A204.1 (cell line): ENCODE data around the gene RUFY2.
"Not testable (repeated sequence)": the region's sequence is repeated elsewhere in the genome, so short reads cannot be mapped to it uniquely, and the experiment has no call there.

ENCODE experiments used
- FAIRE-seq: peaks from 2 replicates; lab custom pipeline; 2012; peaks lifted over from hg19 to GRCh38; lab: Jason Lieb, UNC

RUFY2 gene

DNA sequence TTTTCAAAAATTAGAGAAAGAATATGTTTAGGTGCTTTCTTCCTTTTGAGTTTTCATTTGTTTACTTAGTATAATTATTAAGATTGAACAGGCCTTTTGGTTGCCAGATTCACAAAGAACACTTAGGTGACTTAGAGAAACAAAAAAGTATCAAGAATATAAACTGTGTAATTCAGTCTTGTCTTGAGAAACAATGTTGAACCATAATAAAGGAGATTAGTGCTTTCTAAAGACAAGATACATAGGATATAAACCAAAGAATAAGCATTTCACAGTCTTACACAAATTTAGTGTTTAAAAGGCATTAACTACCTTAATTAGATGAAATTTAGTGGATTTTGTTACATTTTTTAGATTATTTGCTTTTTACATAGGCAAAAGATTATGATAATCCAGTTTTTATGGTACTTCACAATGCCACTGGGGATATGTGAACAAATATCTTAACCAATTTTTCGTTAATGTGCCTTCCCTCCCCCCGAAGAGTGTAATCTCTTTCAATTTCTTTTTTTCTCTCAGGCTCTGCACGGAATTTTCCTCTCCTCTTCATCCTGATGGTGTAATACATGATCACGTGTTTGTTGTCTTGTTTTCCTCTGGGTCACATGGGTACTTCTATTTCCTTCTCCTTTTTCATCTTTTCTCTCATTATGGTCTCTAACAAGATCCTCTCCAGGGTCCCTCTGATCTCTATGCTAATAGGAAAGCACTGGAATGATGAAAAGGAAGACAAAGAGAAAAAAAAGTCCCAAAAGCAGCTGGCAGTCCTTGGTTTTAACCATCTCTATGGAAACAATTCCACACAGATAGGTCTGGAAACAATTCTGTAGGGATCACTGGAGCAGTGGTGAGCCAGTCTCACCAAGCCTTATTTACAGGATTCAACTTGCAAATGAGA lies 78.9 kb downstream of the RUFY2 start:
- no peak for FAIRE-seq

DNA sequence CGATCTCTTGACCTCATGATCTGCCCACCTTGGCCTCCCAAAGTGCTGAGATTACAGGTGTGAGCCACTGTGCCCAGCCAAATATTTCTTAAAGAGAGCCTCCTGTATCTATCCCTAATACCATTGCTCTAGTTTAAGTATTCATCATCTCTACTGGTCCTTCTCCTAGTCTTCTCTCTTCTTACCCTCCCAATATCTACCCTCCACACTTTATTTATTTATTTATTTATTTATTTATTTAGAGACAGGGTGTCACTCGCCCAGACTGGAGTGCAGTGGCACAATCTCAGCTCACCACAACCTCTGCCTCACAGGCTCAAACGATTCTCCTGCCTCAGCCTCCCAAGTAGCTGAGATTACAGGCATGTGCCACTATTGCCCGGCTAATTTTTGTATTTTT lies 82.7 kb downstream of the RUFY2 start:
- FAIRE-seq: not testable (repeated sequence)

DNA sequence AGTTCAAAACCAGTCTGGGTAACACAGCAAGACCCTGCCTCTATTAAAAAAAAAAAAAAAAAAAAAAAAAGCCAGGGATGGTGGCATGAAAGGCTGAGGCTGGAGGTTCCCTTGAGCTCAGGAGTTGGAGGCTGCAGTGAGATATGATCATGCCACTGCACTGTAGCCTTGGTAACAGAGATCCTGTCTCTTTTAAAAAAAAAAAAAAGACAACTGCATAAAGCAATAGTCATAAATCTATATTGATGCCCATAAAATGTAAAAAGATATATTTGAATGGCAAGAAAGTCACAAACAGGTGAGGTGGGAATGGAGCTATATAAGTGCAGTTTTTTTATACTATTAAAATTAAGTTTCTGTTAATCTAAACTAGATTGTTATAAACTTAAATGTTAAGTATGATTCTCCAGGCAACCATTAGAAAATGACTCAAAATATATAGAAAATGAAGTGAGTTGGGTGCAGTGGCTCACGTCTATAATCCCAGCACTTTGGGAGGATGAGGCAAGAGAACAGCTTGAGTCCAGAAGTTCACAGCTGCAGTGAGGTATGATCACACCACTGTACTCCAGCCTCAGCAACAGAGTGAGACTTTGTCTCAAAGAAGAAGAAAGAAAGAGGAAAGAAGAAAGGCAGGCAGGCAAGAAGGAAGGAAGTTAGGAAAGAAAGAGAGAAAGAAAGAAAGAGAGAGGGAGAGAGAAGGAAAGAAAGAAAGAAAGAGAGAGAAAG lies 88.6 kb downstream of the RUFY2 start:
- no peak for FAIRE-seq

DNA sequence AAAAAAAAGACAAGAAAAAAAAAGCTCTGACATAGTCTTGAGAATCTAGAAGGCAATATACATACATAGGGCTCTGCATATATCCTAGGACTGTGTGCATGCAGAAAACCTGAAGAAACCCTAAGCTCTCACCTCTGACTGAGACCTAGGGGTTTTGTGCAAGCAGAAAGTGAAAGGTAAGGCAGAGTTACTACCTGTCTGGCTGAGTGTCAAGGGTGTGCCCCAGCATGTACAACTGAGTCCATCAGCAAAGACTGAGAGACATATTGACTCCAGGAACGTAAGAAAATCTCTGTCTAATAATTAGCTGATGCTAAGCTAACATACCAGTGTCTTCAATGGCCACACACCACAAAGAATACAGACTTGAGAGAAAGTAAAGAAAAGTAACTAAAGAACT lies 91.5 kb downstream of the RUFY2 start:
- no peak for FAIRE-seq

DNA sequence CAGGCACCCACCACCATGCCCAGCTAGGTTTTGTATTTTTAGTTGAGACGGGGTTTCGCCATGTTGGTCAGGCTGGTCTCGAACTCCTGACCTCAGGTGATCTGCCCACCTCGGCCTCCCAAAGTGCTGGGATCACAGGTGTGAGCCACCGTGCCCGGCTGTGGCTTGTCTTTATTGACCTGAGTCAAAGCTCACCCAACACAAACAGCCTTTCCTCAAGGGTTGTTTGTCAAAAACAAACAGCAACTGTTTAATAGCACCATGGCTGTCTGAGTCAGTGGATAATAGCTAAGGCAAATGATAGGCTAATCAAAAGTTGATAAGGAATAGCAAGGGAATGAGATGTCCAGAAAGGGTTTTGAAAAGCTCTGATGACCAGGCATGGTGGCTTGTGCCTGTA lies 92.1 kb downstream of the RUFY2 start:
- FAIRE-seq: not testable (repeated sequence)

DNA sequence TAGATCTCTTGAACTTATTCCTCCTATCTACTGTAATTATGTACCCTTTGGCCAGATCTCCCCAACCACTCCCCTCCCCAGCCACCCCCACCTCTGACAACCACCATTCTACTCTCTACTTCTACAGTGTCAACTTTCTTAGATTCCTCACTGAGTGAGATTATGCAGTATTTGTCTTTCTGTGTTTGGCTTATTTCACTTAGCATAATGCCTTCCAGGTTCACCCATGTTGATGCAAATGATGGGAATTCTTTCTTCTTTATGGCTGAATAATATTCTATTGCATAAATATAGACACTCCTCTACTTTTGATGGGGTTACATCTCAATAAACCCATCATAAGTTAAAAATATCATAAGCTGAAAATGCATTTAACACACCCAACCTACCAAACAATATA lies 96.5 kb downstream of the RUFY2 start:
- FAIRE-seq: no peak

DNA sequence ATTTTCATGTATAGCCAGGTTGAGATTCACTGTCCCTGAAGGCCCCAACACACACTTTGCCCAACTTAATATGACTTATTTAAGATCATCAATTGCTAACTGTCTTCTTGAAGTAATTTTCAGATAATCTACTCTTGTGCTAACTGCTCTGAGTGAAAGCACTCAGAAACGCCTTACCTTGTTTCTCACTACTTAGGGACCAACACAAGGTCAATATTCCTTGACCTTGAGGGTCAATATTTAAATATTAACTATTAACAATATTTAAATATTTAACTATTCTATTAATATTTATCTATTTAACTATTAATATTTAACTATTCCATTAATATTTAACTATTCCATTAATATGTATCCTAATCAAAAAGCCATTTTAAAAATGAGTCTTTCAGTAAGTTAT lies 101.2 kb downstream of the RUFY2 start:
- peak; percentile 68 for FAIRE-seq

DNA sequence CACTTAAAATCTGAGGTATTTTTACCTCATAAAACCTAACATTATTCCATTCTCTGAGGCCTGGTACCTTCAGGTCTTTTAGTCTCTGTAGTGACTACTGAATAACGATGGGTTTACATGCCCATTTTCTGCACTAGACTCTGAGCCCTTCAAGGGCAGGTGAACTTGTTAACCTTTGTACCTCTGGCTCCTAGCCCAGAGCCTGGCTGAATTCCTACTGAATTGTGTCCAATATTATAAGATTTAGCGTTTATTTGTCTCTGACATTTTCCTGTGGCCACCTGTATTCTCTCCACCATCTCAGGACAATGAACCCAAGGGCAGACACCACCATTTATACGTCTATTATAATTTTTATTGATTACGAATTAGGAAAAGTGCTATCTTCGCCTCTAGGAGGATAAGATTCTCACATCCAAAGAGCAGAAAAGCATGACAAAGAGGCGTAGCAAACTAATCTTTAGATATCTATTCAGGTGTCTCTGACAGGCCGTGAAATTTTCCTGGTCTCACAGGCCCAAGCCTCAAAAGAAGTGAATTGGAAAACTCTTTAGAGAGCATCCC lies 103.1 kb downstream of the RUFY2 start:
- FAIRE-seq: no peak

DNA sequence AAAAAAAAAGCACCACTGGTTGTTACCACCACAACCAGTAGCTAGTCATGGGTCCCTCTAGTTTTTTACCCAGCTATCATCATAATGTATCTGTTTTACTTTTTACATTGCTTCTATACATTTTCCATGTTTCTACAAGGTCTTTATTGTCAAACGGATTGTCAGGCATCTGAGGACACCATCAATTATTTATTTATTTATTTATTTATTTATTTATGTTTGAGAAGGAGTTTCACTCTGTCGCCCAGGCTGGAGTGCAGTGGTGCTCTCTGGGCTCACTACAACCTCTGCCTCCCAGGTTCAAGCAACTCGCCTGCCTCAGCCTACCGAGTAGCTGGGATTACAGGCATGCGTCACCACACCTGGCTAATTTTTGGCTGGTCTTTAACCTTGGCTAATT lies 104.2 kb downstream of the RUFY2 start:
- no peak for FAIRE-seq

DNA sequence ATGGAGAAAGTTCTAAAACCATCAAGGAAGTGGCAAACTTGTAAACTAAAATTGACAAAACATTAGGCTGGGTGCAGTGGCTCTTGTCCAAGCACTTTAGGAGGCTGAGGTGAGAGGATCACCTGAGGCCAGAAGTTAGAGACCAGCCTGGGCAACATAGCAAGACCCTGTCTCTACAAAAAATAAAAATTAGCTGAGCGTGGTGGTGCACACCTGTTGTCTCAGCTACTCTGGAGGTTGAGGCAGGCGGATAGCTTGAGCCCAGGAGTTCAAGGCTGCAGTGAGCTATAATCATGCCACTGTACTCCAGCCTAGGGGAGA lies 104.6 kb downstream of the RUFY2 start:
- FAIRE-seq: no peak

DNA sequence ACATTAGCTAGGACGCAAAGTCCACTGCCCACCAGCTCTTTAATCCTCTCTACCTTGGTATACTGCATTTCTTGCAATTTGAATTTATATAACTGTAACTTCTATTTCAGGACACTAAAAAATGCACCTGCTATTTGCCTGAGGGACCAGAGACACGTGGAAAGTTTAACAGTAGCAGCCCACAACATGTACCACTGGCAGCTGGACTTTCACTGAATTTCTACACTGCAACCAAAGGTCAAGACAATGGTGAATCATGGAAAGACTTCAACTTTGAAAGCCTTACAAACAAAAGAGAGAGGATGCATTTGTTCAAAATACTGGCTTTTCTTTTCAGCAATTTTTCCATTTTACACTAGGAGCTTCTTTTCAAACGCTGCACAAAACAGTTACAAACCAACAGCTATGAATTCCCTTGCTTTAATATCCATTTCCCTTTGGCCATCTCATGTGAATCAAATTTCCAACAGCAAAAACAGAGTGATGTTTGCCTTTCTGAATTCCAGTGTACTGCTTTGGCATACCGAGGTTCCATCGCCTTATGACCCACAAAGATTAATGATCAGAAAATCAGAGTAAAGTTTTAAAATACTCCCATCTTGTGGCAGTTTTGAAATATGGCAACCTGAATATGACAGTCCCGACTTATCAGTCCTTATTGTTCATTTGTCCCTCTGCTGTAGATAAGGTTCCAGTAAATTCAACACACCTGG lies 105.1 kb downstream of the RUFY2 start:
- peak; percentile 97 for FAIRE-seq

DNA sequence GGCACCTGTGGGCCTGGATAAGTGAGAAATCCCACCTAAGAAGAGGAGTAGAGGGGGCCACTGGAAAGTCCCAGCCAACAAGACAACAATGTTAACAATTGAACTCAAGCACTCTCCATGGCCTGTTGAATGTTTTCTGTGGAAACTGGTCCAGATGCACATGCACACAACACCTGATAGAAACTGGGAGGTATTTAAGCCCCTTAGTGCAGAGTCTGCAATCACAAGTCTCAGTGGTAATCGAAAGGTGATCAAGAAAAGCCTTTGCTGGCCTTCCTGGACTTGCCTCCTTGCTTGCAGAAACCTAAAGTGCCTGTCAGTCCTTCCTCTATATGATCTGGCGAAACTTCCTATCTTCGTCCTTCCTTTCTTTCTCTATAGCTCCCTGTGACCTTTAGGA lies 105.8 kb downstream of the RUFY2 start:
- FAIRE-seq: no peak

DNA sequence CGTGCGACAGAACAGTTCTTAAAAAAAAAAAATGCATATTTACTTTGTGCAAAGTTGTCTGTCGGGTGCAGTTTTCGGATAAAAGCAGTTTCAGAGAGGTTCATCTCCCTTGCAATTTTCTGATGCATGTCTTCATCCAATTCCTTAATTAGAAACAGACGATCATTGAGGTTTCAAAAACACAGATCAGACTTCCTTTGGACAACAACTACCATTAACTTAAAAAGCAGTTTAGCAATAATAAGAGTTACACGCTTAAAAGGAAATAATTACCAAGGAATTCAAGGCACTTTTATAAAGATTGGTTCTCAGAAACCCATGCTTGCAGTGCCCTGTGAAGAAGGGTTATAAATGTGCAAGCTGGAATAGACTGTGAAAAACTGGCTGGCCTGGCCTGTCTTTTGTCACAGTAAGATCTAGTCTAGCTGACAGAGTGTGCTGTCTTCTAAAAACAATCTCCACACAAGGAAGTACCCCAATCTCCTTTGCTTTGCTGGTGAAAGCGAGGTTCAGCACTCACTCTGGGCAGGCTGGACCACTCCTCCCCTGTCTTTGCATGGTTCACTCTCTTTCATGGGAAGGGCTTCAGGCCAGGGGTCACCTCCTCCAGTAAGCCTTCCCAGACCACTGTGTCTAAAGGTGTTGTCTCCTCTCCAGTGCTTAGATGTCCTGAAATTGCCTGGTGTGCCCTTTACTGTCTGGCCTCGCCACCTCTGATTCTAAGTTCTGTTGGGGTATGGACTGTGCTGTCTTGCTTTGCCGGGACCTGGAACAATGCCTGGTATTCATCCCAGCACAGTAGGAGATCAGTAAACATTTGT lies 110.0 kb downstream of the RUFY2 start:
- FAIRE-seq: no peak
